Measurements from ENCODE around the gene PDZD7. TPM values are rescaled to one million over a fixed set of nuclear protein-coding genes. Genes with fewer than 3 reads are reported as not detected.

The PDZD7 gene
- total and polyA plus RNA-seq, 2 donors (not counting 3 experiments of a cell fraction or from before 2014, with no cell fraction given), result 0.41 to 1.6 TPM

DNA sequence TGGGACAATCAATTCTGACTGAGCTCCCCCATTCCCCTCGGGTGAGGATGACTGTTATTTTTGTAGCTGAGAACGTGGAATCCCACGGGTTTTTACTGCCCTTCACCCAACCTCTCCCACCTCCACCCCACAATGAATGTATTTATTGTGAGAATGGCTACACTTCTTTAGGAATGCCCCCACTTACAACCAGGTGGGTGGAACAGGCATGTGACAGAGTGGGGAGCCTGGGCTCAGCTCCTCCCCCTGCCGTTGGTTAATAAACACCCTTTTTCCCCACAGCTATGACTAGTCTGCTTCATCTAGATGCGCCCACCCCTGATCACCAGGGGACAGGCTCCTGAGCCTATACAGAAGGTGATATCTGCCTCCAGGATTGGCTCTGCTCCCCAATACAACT lies 45.6 kb downstream of the PDZD7 start:
- TF ChIP-seq POLR2A (IDR thresholded peaks at IDR 0.05; ENCODE audit: low read depth, low read length), result no peak
- TF ChIP-seq FOS (IDR thresholded peaks at IDR 0.05; ENCODE audit: borderline replicate concordance, insufficient read depth, low read length), result no peak
- no peak for TF ChIP-seq EZH2 (IDR thresholded peaks at IDR 0.05; ENCODE audit: borderline replicate concordance, low read depth, low read length, severe bottlenecking)
- TF ChIP-seq MYC (IDR thresholded peaks at IDR 0.05; ENCODE audit: low read depth, low read length), result no peak
- TF ChIP-seq, protein P1, sequence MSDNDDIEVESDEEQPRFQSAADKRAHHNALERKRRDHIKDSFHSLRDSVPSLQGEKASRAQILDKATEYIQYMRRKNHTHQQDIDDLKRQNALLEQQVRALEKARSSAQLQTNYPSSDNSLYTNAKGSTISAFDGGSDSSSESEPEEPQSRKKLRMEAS (IDR thresholded peaks at IDR 0.05; ENCODE audit: insufficient read depth, insufficient read length), result no peak
- TF ChIP-seq, protein P2, sequence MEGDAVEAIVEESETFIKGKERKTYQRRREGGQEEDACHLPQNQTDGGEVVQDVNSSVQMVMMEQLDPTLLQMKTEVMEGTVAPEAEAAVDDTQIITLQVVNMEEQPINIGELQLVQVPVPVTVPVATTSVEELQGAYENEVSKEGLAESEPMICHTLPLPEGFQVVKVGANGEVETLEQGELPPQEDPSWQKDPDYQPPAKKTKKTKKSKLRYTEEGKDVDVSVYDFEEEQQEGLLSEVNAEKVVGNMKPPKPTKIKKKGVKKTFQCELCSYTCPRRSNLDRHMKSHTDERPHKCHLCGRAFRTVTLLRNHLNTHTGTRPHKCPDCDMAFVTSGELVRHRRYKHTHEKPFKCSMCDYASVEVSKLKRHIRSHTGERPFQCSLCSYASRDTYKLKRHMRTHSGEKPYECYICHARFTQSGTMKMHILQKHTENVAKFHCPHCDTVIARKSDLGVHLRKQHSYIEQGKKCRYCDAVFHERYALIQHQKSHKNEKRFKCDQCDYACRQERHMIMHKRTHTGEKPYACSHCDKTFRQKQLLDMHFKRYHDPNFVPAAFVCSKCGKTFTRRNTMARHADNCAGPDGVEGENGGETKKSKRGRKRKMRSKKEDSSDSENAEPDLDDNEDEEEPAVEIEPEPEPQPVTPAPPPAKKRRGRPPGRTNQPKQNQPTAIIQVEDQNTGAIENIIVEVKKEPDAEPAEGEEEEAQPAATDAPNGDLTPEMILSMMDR (IDR thresholded peaks at IDR 0.05; ENCODE audit: extremely low read depth in 1 of 2, insufficient read depth in 1 of 2, low read depth in 1 of 2, low read length in 2 of 2), result no peak
- no peak for TF ChIP-seq GATA2 (IDR thresholded peaks at IDR 0.05; ENCODE audit: insufficient read depth, insufficient read length, low read depth, low read length)
- TF ChIP-seq JUN (IDR thresholded peaks at IDR 0.05; ENCODE audit: borderline replicate concordance, insufficient read depth, insufficient read length, low read depth), result no peak
- no peak for TF ChIP-seq POLR2AphosphoS5 (IDR thresholded peaks at IDR 0.05; ENCODE audit: insufficient read depth, low read depth, low read length)
- Histone ChIP-seq H3K79me2 (ENCODE audit: control insufficient read depth, insufficient read depth, low read length) (peaks cover 26% of the 10 kb centered on the region), H3K27ac (ENCODE audit: insufficient read depth, low read depth, low read length) (no peak overlapping the region), H4K20me1 (replicated peaks; ENCODE audit: control insufficient read depth, extremely low read depth, insufficient read depth, low read length) (no peaks in the 10 kb centered on the region), H3K4me2 (ENCODE audit: insufficient read depth, low read length) (no peak overlapping the region), H3K4me1 (ENCODE audit: control insufficient read depth, extremely low read depth, insufficient read depth, low read length) (peaks cover 12% of the 10 kb centered on the region), H3K4me3 (replicated peaks in 1 of 3; ENCODE audit: insufficient read depth in 1 of 3, low read depth in 1 of 3, low read length in 3 of 3) (no peak overlapping the region), H2AFZ (ENCODE audit: low read depth, low read length) (no peak overlapping the region), H3K9me1 (replicated peaks; ENCODE audit: control insufficient read depth, extremely low read depth, insufficient read depth, low read length) (no peaks in the 10 kb centered on the region), H3K27me3 (ENCODE audit: control insufficient read depth in 2 of 2, insufficient read depth in 2 of 2, low read length in 2 of 2) (no peaks in the 10 kb centered on the region), H3K9ac (replicated peaks; ENCODE audit: extremely low read depth, insufficient read depth, low read length) (no peak overlapping the region), H3K36me3 (ENCODE audit: control insufficient read depth in 2 of 2, extremely low read depth in 1 of 2, insufficient read depth in 2 of 2, low read length in 2 of 2) (peaks cover 0 to 14% of the 10 kb centered on the region in 2 experiments), H3K9me3 (replicated peaks; ENCODE audit: control insufficient read depth, insufficient read depth, low read length) (no peaks in the 10 kb centered on the region)
- no TSS peak for BruUV-seq (replicated peaks)
- intact Hi-C loops (cut with micrococcal nuclease), result no loop called here
- no peak for FAIRE-seq
- POLR2A ChIA-PET, result no interaction called here
- CTCF ChIA-PET, result interaction anchor here (1.1 to 1.4 kb wide), 3 partner anchors 13 to 29 kb away, joined by 3 to 4 read pairs (median 3); partner anchors contain the start of gene SEMA4G
- no peak for DNase-seq (ENCODE audit: low read depth, low spot score)
- dilution Hi-C loops (cut with MboI; ENCODE audit: extremely low pct_ligation_motif_present, low sequenced_read_pairs), result no loop called here

All from endothelial cell of umbilical vein (primary cell).